Thyroid gland (tissue), 4 donors: ENCODE results near the gene CCDC188. TPM values are rescaled to one million over a fixed set of nuclear protein-coding genes. Genes with fewer than 3 reads are reported as not detected.

ENCODE experiments used
- DNase-seq, 2 donors: peaks; one replicate each; pipeline ENCODE4 v3.0.0-alpha.2; 2019
- H3K27ac ChIP-seq, 3 donors: fragments of 200-600 bp; sonication (generic); 1 replicate in 2 of 3; 2 replicates in 1 of 3; pipeline ENCODE4 v1.5.1; 2016 to 2019; ENCODE audit warnings: mild to moderate bottlenecking in 1 of 3, moderate library complexity in 1 of 3
- H3K27me3 ChIP-seq: fragments of 200-600 bp; sonication (generic); one replicate; pipeline ENCODE4 v1.5.1; 2019
- H3K36me3 ChIP-seq, 2 donors: fragments of 200-600 bp; sonication (generic); one replicate each; pipeline ENCODE4 v1.5.1; 2016 to 2019
- H3K4me1 ChIP-seq, 2 donors: fragments of 200-600 bp; sonication (generic); one replicate each; pipeline ENCODE4 v1.5.1; 2017 to 2019
- H3K4me3 ChIP-seq, 3 donors: fragments of 200-600 bp; sonication (generic); replicated peaks in 1 of 3; 1 replicate in 2 of 3; 2 replicates in 1 of 3; pipeline ENCODE4 v1.5.1; 2016; ENCODE audit warnings: mild to moderate bottlenecking in 1 of 3
- H3K9me3 ChIP-seq: fragments of 200-600 bp; sonication (generic); one replicate; pipeline ENCODE4 v1.5.1; 2017
- POLR2A ChIP-seq, 2 donors: fragments of 450-650 bp; IDR thresholded peaks; one replicate each; pipeline ENCODE4 v1.6.1; 2017; ENCODE audit warnings: antibody characterized with exemption in 2 of 2, mild to moderate bottlenecking in 2 of 2, moderate library complexity in 1 of 2
- WGBS, 2 donors: methylation state at CpG; one replicate each; pipeline ENCODE4 v1.1.5; 2017; 5-methylcytosine and 5-hydroxymethylcytosine counted together
- intact Hi-C: fragments of 100-400 bp; cut with DNase I; formaldehyde crosslinking; loops from one replicate; pipeline ENCODE4 v1.15.1; 2023
- total RNA-seq, 4 donors: library from RNA; depleted of rRNA; stranded (reverse); fragments of >200 nt; gene quantifications; one replicate each; pipeline ENCODE4 v1.2.3, GENCODE V29; 2016
- TF ChIP-seq, protein P1 (sequence below), 6 experiments: fragments of 200-600 bp in 3 of 6; fragments of 450-650 bp in 3 of 6; sonication (generic) in 3 of 6; IDR thresholded peaks; one replicate each; pipeline ENCODE4 v1.5.1; 2016 to 2019; ENCODE audit warnings: antibody characterized with exemption in 6 of 6, mild to moderate bottlenecking in 2 of 6, inconsistent platforms in 1 of 6, moderate library complexity in 1 of 6

CCDC188 gene
- total RNA-seq, 4 donors from 2014 or later = 0.39 to 2.1 TPM; not detected in 2

DNA sequence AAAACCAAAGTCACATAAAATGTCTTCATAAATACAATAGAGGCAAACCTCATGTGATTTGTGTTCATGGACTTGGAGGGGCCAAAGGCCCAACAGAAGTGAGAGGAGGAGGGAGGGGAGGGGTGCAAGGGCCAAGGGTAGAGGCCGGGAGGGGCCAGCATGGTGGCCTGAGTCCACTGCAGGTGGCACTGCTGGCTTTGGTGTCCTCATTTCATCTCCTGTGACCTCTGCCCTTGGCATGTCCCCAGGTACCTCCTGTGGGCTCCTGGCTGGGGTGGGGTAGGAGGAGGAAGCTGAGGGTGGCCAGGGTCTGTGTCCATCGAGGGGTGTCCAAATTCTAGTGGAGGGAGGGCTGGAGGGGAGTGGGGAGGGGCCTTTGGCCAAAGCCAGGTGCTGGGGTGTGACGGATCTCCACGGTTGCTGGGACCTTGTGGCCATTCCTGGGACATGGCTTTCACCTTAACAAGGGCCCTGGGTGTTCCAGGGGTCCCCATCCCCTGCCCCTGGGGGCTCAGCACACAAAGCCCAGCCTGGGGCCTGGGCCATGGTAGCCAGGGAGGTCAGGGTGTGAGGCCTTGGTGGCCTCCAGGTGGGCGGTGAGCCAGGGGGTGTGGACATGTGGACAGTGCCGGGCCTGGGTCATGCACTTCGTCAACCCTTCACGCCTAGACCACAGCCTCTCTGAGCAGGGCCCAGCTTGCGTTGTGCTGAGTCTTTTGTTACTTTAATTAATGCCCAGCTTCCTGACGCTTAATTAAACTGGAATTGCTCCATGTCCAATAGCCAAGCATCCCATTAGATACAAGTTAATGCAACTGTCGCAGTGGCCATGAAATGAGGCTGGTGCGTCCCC lies 20.7 kb upstream of the CCDC188 start:
- no peak for TF ChIP-seq POLR2A (IDR thresholded peaks at IDR 0.05)
- TF ChIP-seq, protein P1, sequence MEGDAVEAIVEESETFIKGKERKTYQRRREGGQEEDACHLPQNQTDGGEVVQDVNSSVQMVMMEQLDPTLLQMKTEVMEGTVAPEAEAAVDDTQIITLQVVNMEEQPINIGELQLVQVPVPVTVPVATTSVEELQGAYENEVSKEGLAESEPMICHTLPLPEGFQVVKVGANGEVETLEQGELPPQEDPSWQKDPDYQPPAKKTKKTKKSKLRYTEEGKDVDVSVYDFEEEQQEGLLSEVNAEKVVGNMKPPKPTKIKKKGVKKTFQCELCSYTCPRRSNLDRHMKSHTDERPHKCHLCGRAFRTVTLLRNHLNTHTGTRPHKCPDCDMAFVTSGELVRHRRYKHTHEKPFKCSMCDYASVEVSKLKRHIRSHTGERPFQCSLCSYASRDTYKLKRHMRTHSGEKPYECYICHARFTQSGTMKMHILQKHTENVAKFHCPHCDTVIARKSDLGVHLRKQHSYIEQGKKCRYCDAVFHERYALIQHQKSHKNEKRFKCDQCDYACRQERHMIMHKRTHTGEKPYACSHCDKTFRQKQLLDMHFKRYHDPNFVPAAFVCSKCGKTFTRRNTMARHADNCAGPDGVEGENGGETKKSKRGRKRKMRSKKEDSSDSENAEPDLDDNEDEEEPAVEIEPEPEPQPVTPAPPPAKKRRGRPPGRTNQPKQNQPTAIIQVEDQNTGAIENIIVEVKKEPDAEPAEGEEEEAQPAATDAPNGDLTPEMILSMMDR (IDR thresholded peaks at IDR 0.05) = no peak
- Histone ChIP-seq H3K27ac (no peak overlapping the region), H3K36me3 (no peaks in the 10 kb centered on the region), H3K9me3 (no peaks in the 10 kb centered on the region), H3K4me1 (no peaks in the 10 kb centered on the region), H3K27me3 (no peaks in the 10 kb centered on the region), H3K4me3 (no peak overlapping the region)
- intact Hi-C loops = no loop called here
- DNase-seq = no peak
- WGBS, 2 donors = 84 to 92% methylated on average over 9 to 12 of the region's 12 CpGs

DNA sequence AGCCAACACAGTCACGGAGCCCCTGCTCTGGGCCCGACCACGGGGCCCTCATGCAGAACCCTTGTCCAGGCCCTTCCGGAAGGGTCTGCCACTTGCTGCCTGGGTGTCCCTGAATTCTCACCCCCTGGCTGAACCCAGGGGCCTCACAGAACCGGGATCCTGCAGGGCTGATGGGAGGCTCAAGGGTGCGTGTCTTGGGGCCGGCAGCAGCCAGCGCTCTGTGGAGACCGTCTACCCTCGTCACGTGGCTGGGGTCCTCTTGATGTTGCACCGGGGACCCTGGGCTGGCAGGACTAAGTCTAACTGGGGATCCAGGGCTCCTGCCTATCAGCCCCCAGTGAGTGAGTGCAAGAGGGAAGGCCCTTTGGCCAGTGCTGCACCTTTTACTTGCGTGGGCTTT lies 19.3 kb upstream of the CCDC188 start:
- H3K4me1 ChIP-seq = no peaks in the 10 kb centered on the region
- TF ChIP-seq POLR2A (IDR thresholded peaks at IDR 0.05) = no peak
- TF ChIP-seq, protein P1 (IDR thresholded peaks at IDR 0.05) = no peak
- intact Hi-C loops = no loop called here
- H3K9me3 ChIP-seq = no peaks in the 10 kb centered on the region
- H3K4me3 ChIP-seq = no peak overlapping the region
- no peaks in the 10 kb centered on the region for H3K27me3 ChIP-seq
- WGBS, 2 donors = 77 to 90% methylated on average over 8 to 9 of the region's 13 CpGs
- DNase-seq = no peak
- H3K36me3 ChIP-seq = no peaks in the 10 kb centered on the region
- no peak overlapping the region for H3K27ac ChIP-seq

DNA sequence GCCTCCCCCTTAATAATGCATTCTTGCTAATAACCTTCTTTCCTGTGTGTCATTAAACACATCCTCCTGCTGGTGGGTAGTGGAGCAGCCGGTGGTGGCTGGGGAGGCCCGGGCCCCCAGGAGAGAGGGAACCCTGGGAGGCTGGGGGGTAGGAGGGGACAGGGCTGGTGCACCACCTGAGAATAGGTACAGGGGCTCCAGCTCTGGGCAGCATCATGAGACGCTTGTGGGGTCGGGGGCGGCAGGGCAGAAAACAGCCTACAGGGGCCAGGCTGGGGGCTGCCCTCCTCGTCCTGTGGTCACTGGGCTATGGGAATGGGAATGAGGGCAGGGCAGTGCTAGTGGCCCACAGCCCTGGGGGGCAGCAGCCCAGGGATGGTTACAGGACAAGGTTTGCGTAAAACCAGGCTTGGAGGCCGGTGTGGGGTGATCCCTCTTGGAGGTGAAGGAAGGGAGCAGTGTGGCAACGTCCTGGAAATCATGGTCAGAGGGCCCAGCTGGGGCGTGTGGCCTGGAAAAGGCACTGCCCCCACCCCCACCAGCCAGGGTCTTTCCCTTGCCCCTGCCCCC lies 18.5 kb upstream of the CCDC188 start:
- TF ChIP-seq POLR2A (IDR thresholded peaks at IDR 0.05) = no peak
- TF ChIP-seq, protein P1 (IDR thresholded peaks at IDR 0.05) = no peak
- Histone ChIP-seq H3K9me3 (no peaks in the 10 kb centered on the region), H3K27ac (no peak overlapping the region), H3K4me1 (no peaks in the 10 kb centered on the region), H3K27me3 (no peaks in the 10 kb centered on the region), H3K4me3 (no peak overlapping the region), H3K36me3 (no peaks in the 10 kb centered on the region)
- 73 to 76% methylated on average over 10 of the region's 10 CpGs for WGBS, 2 donors
- intact Hi-C loops = no loop called here
- no peak for DNase-seq

DNA sequence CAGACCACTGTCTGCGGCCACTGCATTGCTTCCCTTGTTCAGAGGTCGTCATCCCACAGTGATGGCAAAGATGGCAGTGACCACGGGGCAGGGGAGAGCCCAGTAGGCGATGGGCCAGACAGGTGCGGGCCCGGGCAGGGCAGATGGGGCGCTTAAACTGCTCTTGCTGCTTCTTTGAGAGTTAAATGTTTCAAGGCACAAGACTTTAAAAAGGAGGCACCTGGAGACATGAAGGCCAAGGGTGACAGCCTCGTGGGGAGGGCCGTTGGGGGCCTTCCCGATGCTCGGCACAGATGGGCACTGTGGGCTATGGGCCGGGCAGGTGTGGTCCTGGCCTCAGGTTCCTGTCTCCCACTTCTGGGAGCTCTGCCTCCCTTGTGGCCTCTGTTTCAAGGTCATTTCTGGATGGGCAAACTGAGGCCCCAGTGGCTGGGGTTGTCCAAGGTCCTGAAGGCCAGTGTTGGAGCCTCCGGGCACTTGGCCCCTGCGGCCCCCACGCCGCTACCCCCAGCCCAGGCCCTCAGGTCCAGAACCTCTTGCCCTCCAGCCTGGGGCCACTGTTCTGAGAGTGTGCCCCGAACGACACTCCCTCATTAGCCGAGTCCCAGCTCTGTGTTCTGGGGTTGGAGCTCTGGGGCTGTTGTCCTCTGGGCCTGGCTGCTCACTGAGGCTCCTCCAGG lies 16.9 kb upstream of the CCDC188 start:
- intact Hi-C loops = no loop called here

More for the DNA sequence above, 16.9 kb upstream of the CCDC188 start:
- H3K36me3 ChIP-seq = no peaks in the 10 kb centered on the region
- no peak for DNase-seq
- no peak for TF ChIP-seq POLR2A (IDR thresholded peaks at IDR 0.05)
- TF ChIP-seq, protein P1 (IDR thresholded peaks at IDR 0.05) = no peak
- H3K4me1 ChIP-seq = no peaks in the 10 kb centered on the region
- WGBS, 2 donors = 82 to 90% methylated on average over 16 to 18 of the region's 19 CpGs
- H3K9me3 ChIP-seq = no peaks in the 10 kb centered on the region
- H3K4me3 ChIP-seq = no peak overlapping the region
- no peak overlapping the region for H3K27ac ChIP-seq
- H3K27me3 ChIP-seq = no peaks in the 10 kb centered on the region
